OCI-LY1 (cell line): ENCODE measurements around the gene MPPED2.
"Not testable (repeated sequence)": the region's sequence is repeated elsewhere in the genome, so short reads cannot be mapped to it uniquely, and the experiment has no call there.

Experiments
- H2AFZ ChIP-seq: fragments of 200-600 bp; sonication (generic), shearing (Covaris generic); 2 replicates; pipeline ENCODE4 v1.6.0; 2014; ENCODE audit warnings: antibody characterized with exemption, mild to moderate bottlenecking, low read length
- H3F3A ChIP-seq: fragments of 200-600 bp; sonication (generic), shearing (Covaris generic); 2 replicates; pipeline ENCODE4 v1.6.0; 2014; ENCODE audit warnings: mild to moderate bottlenecking, antibody characterized with exemption, low read length, moderate library complexity; ENCODE audit not compliant: insufficient read depth
- H3K27ac ChIP-seq: fragments of 200-600 bp; sonication (generic); 2 replicates; pipeline ENCODE4 v1.5.1; 2014; ENCODE audit warnings: low read length, mixed run types, mild to moderate bottlenecking, low read depth; ENCODE audit not compliant: poor library complexity, severe bottlenecking
- H3K27me3 ChIP-seq: fragments of 200-600 bp; sonication (generic); 2 replicates; pipeline ENCODE4 v1.6.0; 2014; ENCODE audit warnings: antibody characterized with exemption, mild to moderate bottlenecking, low read length, moderate library complexity; ENCODE audit not compliant: insufficient read depth
- H3K36me3 ChIP-seq: fragments of 200-600 bp; sonication (generic); 2 replicates; pipeline ENCODE4 v1.6.1; 2014; ENCODE audit warnings: mild to moderate bottlenecking, antibody characterized with exemption, low read length, moderate library complexity, mixed read lengths; ENCODE audit not compliant: insufficient read depth
- H3K4me1 ChIP-seq: fragments of 200-600 bp; sonication (generic); 2 replicates; pipeline ENCODE4 v1.5.1; 2014; ENCODE audit warnings: mild to moderate bottlenecking, low read length, moderate library complexity; ENCODE audit not compliant: insufficient read depth, severe bottlenecking
- H3K4me2 ChIP-seq: fragments of 200-600 bp; sonication (generic), shearing (Covaris generic); 2 replicates; pipeline ENCODE4 v1.6.1; 2014; ENCODE audit warnings: low read length
- H3K4me3 ChIP-seq: fragments of 200-600 bp; sonication (generic); 2 replicates; pipeline ENCODE4 v1.5.1; 2014; ENCODE audit warnings: low read length, low read depth, mild to moderate bottlenecking, mixed read lengths; ENCODE audit not compliant: poor library complexity, severe bottlenecking
- H3K79me2 ChIP-seq: fragments of 200-600 bp; shearing (Covaris generic); 2 replicates; pipeline ENCODE4 v1.6.1; 2016; ENCODE audit warnings: mixed run types, low read length, mixed read lengths; ENCODE audit not compliant: insufficient read depth
- H3K9ac ChIP-seq: fragments of 200-600 bp; sonication (generic), shearing (Covaris generic); 2 replicates; pipeline ENCODE4 v1.6.1; 2014; ENCODE audit warnings: mild to moderate bottlenecking, low read length, mixed read lengths
- H3K9me2 ChIP-seq: fragments of 200-600 bp; sonication (generic), shearing (Covaris generic); 2 replicates; pipeline ENCODE4 v1.6.1; 2014; ENCODE audit warnings: low read depth, mild to moderate bottlenecking, low read length, mixed read lengths
- H3K9me3 ChIP-seq: fragments of 200-600 bp; shearing (Covaris generic); 2 replicates; pipeline ENCODE4 v1.6.1; 2014; ENCODE audit warnings: low read length, mixed read lengths
- H4K20me1 ChIP-seq: fragments of 200-600 bp; sonication (generic), shearing (Covaris generic); 2 replicates; pipeline ENCODE4 v1.6.0; 2016; ENCODE audit warnings: mild to moderate bottlenecking, low read length; ENCODE audit not compliant: insufficient read depth
- EZH2 ChIP-seq: fragments of 200-600 bp; sonication (generic), shearing (Covaris generic); IDR thresholded peaks from 2 replicates; pipeline ENCODE4 v1.8.0; 2017; ENCODE audit warnings: borderline replicate concordance, mixed run types, mild to moderate bottlenecking, antibody characterized with exemption, low read length, moderate library complexity, mixed read lengths
- TF ChIP-seq, protein P1 (sequence below): fragments of 200-600 bp; sonication (generic), shearing (Covaris generic); IDR thresholded peaks from 2 replicates; pipeline ENCODE4 v1.5.1; 2017; ENCODE audit warnings: mild to moderate bottlenecking, antibody characterized with exemption, low read length, moderate library complexity, mixed read lengths

The MPPED2 gene

DNA sequence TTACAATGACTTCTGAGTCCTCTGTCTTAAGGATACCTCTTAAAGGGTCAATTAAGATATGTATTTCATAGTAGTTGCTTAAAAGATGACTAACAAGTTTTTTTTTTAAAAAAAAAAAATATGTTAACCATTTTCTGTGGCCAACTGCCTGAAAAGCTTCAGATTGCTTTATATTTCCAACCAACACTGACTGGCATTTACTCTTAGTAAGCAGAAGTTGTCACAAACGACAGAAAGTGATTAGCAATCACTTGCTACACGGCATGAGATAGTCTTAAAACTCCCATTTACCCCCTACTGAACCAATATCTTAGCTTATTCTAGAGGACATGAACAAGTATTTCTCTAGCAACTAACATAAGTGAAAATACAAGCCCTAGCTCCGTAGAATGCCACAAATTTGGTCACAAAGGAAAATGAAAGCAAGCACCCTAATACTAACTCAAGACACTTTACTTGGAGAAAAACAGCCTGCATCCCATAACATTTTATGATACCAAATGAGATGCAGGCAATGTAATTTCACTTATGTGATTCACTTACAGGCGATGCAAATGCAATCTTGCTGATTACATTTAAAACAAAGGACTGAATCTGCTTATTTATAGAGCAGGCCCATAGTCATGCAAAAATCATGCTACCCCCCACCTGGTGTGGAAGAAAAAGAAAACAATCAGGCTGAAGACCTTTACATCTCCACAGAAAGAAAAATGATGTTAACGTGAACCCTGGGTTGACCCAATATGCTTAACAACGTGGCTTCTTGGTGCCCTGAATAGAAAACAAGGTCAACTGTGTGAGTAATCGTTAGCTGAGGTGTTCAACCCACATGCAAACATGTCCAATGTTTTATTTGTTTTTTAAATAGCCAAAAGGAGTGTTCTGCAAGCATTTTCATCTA, 25.7 kb downstream of the MPPED2 start:
- H3K79me2 ChIP-seq = no peaks in the 10 kb centered on the region
- no peaks in the 10 kb centered on the region for H3K27me3 ChIP-seq
- H3K4me2 ChIP-seq = no peak overlapping the region
- TF ChIP-seq EZH2 = no peak
- TF ChIP-seq, protein P1, sequence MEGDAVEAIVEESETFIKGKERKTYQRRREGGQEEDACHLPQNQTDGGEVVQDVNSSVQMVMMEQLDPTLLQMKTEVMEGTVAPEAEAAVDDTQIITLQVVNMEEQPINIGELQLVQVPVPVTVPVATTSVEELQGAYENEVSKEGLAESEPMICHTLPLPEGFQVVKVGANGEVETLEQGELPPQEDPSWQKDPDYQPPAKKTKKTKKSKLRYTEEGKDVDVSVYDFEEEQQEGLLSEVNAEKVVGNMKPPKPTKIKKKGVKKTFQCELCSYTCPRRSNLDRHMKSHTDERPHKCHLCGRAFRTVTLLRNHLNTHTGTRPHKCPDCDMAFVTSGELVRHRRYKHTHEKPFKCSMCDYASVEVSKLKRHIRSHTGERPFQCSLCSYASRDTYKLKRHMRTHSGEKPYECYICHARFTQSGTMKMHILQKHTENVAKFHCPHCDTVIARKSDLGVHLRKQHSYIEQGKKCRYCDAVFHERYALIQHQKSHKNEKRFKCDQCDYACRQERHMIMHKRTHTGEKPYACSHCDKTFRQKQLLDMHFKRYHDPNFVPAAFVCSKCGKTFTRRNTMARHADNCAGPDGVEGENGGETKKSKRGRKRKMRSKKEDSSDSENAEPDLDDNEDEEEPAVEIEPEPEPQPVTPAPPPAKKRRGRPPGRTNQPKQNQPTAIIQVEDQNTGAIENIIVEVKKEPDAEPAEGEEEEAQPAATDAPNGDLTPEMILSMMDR = no peak
- no peaks in the 10 kb centered on the region for H3K9me2 ChIP-seq
- H2AFZ ChIP-seq = no peak overlapping the region
- no peaks in the 10 kb centered on the region for H3K36me3 ChIP-seq
- no peaks in the 10 kb centered on the region for H3K9me3 ChIP-seq
- H3K27ac ChIP-seq = no peak overlapping the region
- no peak overlapping the region for H3K9ac ChIP-seq
- H3K4me1 ChIP-seq = no peaks in the 10 kb centered on the region
- no peaks in the 10 kb centered on the region for H4K20me1 ChIP-seq
- H3K4me3 ChIP-seq = no peak overlapping the region
- no peaks in the 10 kb centered on the region for H3F3A ChIP-seq

DNA sequence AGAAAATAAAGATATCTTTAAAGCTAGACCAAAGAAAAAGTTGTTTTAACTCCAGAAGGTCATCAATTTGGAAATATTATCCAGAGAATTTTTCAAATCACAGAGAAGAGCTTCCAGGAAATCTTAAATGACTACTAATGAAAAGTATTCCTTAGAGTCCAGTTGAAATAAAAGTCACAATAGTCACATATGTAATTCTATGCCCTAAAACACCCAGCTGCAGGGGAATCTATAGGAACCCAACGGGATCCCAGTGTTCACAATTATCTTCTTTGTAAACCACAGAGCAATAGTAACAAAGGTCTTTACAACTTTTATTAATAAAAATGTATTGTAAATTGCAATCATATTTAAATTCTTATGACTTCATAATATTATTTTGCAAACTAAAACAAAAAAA, 27.1 kb downstream of the MPPED2 start:
- no peaks in the 10 kb centered on the region for H3K36me3 ChIP-seq
- H3K9me2 ChIP-seq = no peaks in the 10 kb centered on the region
- H3K79me2 ChIP-seq = no peaks in the 10 kb centered on the region
- no peaks in the 10 kb centered on the region for H3K9me3 ChIP-seq
- H3K4me1 ChIP-seq = no peaks in the 10 kb centered on the region
- H3K27me3 ChIP-seq = no peaks in the 10 kb centered on the region
- H4K20me1 ChIP-seq = no peaks in the 10 kb centered on the region
- H3K27ac ChIP-seq = no peak overlapping the region
- TF ChIP-seq, protein P1 = no peak
- TF ChIP-seq EZH2 = no peak
- H3K4me2 ChIP-seq = no peak overlapping the region
- no peak overlapping the region for H3K9ac ChIP-seq
- no peak overlapping the region for H3K4me3 ChIP-seq
- no peaks in the 10 kb centered on the region for H3F3A ChIP-seq
- H2AFZ ChIP-seq = no peak overlapping the region

DNA sequence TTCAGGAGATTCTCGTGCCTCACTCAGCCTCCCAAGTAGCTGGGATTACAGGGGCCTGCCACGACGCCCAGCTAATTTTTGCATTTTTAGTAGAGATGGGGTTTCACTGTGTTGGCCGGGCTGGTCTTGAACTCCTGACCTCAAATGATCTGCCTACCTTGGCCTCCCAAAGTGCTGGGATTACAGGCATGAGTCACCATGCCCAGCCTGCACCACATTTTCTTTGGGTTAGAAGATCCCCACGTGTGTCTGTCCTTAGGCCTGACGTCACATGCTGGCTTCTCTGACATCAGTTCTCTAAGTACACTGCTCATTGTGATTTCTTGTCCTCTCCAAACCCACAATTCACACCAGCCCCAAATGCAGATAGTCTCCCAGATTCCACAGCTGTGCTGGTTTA, 31.6 kb downstream of the MPPED2 start:
- not testable (repeated sequence) for H3K27ac ChIP-seq, H3K9me3 ChIP-seq, H3K36me3 ChIP-seq, H3K4me2 ChIP-seq, H3K4me3 ChIP-seq, H2AFZ ChIP-seq, H3K9ac ChIP-seq, H3F3A ChIP-seq, H3K9me2 ChIP-seq, H3K4me1 ChIP-seq, H3K27me3 ChIP-seq, H3K79me2 ChIP-seq, H4K20me1 ChIP-seq
